HG03066 (cell line): Measurements from ENCODE around the gene LIX1L.
"Not testable (repeated sequence)": the region's sequence is repeated elsewhere in the genome, so short reads cannot be mapped to it uniquely, and the experiment has no call there.

ENCODE experiments used
- ATAC-seq: cut with Tn5 transposase; IDR thresholded peaks from one replicate; pipeline ENCODE4 v1.9.1; 2021; ENCODE audit warnings: low read depth; ENCODE audit not compliant: unreplicated experiment

LIX1L gene

GRCh38 chr1:145937436-145937835 lies 20.4 kb downstream of the LIX1L start:
- no peak for ATAC-seq

GRCh38 chr1:145936247-145936646 lies 21.6 kb downstream of the LIX1L start:
- ATAC-seq, result no peak

- no peak for ATAC-seq
These were observed 22.1 kb downstream of the LIX1L start for GRCh38 chr1:145935708-145936107.

DNA sequence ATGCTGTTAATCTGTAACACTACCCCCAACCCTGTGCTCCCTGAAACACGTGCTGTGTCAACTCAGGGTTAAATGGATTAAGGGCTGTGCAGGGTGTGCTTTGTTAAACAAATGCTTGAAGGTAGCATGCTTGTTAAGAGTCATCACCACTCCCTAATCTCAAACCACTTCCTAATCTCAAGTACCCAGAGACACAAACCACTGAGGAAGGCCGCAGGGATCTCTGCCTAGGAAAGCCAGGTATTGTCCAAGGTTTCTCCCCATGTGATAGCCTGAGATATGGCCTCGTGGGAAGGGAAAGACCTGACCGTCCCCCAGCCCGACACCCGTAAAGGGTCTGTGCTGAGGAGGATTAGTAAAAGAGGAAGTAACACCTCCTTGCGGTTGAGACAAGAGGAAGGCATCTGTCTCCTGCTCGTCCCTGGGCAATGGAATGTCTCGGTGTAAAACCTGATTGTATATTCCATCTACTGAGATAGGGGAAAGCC lies 25.3 kb downstream of the LIX1L start:
- ATAC-seq, result not testable (repeated sequence)

DNA sequence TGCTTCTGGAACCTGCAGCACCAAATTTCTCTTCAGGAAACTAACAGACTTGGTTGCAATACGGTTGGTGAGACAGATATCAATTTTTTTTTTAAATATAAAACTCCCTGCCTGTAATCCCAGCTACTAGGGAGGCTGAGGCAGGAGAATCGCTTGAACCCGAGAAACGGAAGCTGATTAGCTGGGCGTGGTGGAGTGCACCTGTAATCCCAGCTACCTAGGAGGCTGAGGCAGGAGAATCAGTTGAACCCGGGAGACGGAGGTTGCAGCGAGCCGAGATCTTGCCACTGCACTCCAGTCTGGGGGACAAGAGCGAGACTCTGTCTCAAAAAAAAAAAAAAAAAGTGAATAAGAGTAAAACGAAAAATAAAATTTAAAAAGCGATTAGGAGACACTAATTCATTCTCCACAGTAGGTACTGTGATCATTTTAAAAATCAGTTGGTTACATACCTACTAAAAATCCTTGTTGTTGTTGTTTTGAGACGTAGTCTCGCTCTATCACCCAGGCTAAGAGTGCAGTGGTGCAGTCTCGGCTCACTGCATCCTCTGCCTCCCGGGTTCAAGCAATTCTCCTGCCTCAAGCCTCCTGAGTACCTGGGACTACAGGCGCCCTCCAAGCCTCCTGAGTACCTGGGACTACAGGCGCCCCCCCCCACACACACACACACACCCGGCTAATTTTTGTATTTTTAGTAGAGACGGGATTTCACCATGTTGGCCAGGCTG lies 29.7 kb downstream of the LIX1L start:
- ATAC-seq, result no peak

DNA sequence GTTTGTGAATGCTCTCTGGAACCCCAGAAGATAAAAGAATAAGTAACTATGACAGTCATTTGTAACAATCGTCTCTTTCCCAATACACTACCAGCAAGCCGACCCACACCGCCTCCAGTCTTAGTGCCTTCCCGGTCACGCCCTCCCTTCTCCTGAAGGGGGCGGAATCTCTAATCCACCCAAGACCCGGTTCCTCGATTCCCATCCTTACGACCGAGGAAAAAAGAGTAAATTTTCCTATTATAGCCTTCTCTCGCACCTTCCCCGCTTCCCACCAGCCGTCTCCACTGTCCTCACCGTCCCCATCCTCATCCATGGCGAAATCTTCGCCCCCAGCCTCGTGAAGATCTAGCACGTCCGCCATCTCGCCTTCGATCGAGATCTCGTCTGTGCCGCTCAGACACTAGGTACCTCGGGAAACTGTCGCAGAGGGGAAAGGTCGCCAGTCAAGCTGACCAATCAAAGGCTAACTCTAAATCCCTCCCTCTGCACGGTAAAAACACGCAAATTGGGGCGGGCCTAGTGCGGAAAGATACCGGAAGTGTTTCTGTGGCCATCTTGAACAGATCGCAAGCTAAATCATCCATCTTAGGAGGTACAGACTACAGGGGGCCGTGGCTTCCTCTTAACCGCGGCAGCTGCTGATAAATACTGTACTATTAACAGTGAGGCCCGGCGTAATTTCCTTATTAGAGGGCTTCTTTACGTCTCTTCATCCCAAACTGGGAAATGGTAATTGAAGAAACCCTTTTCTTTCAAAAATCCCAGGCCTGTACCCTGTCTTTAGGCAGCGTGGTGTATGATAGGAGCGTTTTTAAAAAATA lies 30.5 kb downstream of the LIX1L start, which contains the start of gene RBM8A:
Gene RBM8A (minus strand): TSS at position 422 of the 824 bp plus-strand sequence. CDS start 58 bp downstream, at position 364.
- peak; percentile 97 for ATAC-seq

- no peak for ATAC-seq
These were observed 31.1 kb downstream of the LIX1L start for GRCh38 chr1:145926686-145927062.

DNA sequence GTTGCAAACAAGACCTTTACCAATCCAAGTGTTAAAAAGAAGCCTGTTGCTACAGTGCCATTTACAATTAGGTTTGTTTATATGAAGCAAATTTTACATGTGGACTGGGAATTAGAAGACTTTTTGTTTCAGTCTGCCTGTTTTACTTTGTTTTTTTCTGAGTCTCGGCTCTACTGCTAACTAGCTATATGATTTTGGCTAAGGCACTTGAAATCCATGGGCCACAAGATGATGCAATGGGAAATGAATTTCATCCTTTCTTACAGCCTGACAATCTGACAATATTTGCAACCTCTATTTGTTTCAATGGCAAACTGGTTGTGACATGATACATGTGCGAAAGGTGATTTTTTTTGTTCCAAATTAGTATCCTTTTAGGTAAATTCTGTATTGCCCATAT lies 35.6 kb downstream of the LIX1L start:
- no peak for ATAC-seq

DNA sequence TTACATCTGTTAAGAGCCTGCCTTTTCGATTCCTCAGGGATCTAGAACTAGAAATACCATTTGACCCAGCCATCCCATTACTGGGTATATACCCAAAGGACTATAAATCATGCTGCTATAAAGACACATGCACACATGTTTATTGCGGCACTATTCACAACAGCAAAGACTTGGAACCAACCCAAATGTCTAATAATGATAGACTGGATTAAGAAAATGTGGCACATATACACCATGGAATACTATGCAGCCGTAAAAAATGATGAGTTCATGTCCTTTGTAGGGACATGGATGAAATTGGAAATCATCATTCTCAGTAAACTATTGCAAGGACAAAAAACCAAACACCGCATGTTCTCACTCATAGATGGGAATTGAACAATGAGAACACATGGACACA lies 37.5 kb downstream of the LIX1L start:
- ATAC-seq, result not testable (repeated sequence)

- ATAC-seq, result peak; percentile 76
These were observed 38.6 kb downstream of the LIX1L start for GRCh38 chr1:145918992-145919939.

- ATAC-seq, result peak; percentile 76
These were observed 39.4 kb downstream of the LIX1L start, which contains the start of gene PEX11B for GRCh38 chr1:145918144-145918991. TSS of gene PEX11B (minus strand) at chr1:145918717. CDS start at chr1:145918688, 29 bp downstream.

DNA sequence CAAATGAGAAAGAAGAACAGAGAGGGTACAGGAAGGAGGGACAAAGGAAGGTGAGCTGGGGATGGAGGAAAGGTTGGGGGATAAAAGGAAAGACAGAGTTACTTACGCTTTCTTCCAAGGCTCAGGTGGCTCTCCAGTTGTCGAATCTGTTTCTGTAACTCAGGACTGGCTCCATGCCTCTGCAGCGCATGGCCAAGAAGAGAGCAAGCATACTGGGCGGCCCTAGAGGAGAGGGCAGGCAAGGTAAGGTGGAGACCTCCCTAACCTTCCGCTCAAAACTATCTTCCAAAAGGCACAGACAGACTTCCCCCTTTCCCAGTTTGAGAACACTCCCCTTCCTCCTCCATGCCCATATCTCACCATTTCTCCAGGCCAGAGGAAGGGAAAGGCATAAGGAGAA lies 40.2 kb downstream of the LIX1L start:
- ATAC-seq, result no peak

DNA sequence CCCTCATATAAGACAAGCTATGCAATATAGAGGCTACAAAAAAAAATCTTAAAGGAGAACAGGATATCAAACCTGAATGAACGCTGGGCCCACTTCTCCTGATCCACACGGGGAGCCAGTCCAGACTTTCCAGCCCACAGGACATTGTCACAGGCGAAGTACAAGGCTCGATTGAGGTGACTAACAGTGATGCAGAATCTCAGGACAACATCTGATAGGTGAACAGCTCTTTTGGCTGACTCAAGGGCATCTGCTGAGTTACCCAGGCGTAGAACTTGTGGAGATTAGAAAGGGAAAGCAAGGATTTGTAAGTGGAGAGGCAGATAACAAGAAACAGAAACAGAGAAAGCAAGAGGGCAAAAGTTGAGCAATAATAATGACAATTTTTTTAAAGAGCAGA lies 41.1 kb downstream of the LIX1L start:
- no peak for ATAC-seq

- ATAC-seq, result no peak
These were observed 45.6 kb downstream of the LIX1L start for GRCh38 chr1:145912128-145912641.

GRCh38 chr1:145908653-145909052 lies 49.2 kb downstream of the LIX1L start:
- no peak for ATAC-seq

DNA sequence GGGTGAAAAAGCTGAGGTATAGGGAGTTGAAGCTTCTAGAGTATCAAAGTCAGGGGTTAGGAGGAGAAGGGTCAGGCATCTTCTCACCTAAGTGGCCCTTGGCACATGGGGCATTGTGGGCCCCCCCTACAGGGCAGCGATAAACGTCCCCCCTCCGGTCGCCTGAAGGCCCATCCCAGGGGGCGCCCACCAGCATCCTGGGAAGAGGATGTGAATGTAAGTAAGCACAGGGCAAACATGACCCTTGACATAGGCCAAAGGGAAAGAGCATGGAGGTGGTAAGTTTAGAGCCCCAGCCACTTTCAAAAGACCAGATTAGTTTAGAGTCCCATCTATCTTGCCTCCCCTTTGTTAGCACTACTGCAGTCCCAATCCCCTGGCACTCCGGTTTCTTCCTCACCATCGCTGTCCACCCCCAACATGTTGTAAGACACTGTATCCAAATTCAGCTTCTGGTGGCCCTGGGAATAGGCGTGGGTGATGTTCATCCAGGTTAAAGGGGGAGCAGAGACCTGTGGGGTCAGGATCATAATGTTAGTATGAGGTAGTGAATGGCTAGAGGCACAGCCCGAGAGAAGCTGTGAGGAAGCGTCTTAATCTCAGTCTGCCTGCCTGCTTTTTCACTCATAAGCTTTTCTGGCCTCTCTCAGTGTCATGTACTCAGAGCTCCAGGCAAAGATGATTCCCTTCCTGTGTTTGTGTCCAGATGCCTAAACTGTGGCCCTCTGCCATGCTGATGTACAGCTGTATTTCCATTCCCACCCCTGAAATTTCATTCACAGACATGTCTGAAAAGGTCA lies 50.7 kb downstream of the LIX1L start:
- no peak for ATAC-seq

- ATAC-seq, result no peak
These were observed 56.4 kb downstream of the LIX1L start for GRCh38 chr1:145901312-145902021.

- ATAC-seq, result no peak
These were observed 59.1 kb downstream of the LIX1L start for GRCh38 chr1:145898756-145899155.
